Kidney epithelial cell (primary cell): Measurements from ENCODE around the gene ZFX. TPM values are rescaled to one million over a fixed set of nuclear protein-coding genes. Genes with fewer than 3 reads are reported as not detected.

Experiments used
- DNase-seq: peaks from one replicate; pipeline ENCODE4 v3.0.0-alpha.2; 2010; ENCODE audit warnings: low read depth
- H3K27me3 ChIP-seq: 2 replicates; pipeline ENCODE4 v1.6.0; 2011; ENCODE audit warnings: low read length; ENCODE audit not compliant: control insufficient read depth, insufficient read depth
- H3K36me3 ChIP-seq: 2 replicates; pipeline ENCODE4 v1.5.1; 2011; ENCODE audit warnings: low read length; ENCODE audit not compliant: control insufficient read depth, insufficient read depth
- H3K4me3 ChIP-seq: 2 replicates; pipeline ENCODE4 v1.5.1; 2011; ENCODE audit warnings: low read depth, mild to moderate bottlenecking, control low read depth, low read length
- CTCF ChIP-seq: IDR thresholded peaks from 2 replicates; pipeline ENCODE4 v1.5.1; 2011; ENCODE audit warnings: mild to moderate bottlenecking, moderate library complexity, low read length, control low read depth, inconsistent platforms; ENCODE audit not compliant: insufficient read depth, poor library complexity, severe bottlenecking
- total RNA-seq: library from RNA; depleted of rRNA; stranded (reverse); fragments of >200 nt; gene quantifications from 2 replicates; pipeline ENCODE4 v1.2.3, GENCODE V29; 2015

Gene ZFX
- total RNA-seq, 1 donor from 2014 or later, result 19.7 TPM

GRCh38 chrX:24167719-24168472, 18.4 kb downstream of the ZFX start:
- Histone ChIP-seq H3K27me3 (no peaks in the 10 kb centered on the region), H3K36me3 (peaks cover 1% of the 10 kb centered on the region), H3K4me3 (no peak overlapping the region)
- no peak for DNase-seq
- TF ChIP-seq CTCF, result no peak

GRCh38 chrX:24168807-24169206, 19.3 kb downstream of the ZFX start:
- Histone ChIP-seq H3K36me3 (peaks cover 1% of the 10 kb centered on the region), H3K4me3 (no peak overlapping the region), H3K27me3 (no peaks in the 10 kb centered on the region)
- no peak for DNase-seq
- no peak for TF ChIP-seq CTCF

GRCh38 chrX:24169211-24169610, 19.7 kb downstream of the ZFX start:
- Histone ChIP-seq H3K27me3 (no peaks in the 10 kb centered on the region), H3K36me3 (peaks cover 1% of the 10 kb centered on the region), H3K4me3 (no peak overlapping the region)
- no peak for TF ChIP-seq CTCF
- DNase-seq, result no peak

GRCh38 chrX:24173115-24173847, 23.8 kb downstream of the ZFX start:
- H3K27me3 ChIP-seq, result no peaks in the 10 kb centered on the region
- H3K36me3 ChIP-seq, result peaks cover 3% of the 10 kb centered on the region
- H3K4me3 ChIP-seq, result no peak overlapping the region
- TF ChIP-seq CTCF, result no peak
- no peak for DNase-seq

GRCh38 chrX:24175276-24175675, 25.7 kb downstream of the ZFX start:
- H3K4me3 ChIP-seq, result no peak overlapping the region
- TF ChIP-seq CTCF, result no peak
- H3K27me3 ChIP-seq, result no peaks in the 10 kb centered on the region
- no peak for DNase-seq
- H3K36me3 ChIP-seq, result peaks cover 4% of the 10 kb centered on the region
